ENCODE data around the gene KDM7A. TPM values are rescaled to one million over a fixed set of nuclear protein-coding genes. Genes with fewer than 3 reads are reported as not detected.

Gene KDM7A
- total and polyA plus RNA-seq, 9 of the 15 experiments (the other 6 are each of a cell fraction or from before 2014, with no cell fraction given) = 0.90 to 8.4 (median 7.0) TPM

- Histone ChIP-seq H2AFZ (ENCODE audit: low read depth, low read length) (no peak overlapping the region), H4K20me1 (replicated peaks; ENCODE audit: control insufficient read depth, insufficient read depth, low read length) (no peaks in the 10 kb centered on the region), H3K9me1 (ENCODE audit: control insufficient read depth, insufficient read depth, low read length) (no peaks in the 10 kb centered on the region), H3K9me3 (replicated peaks; ENCODE audit: control insufficient read depth, insufficient read depth, low read depth, low read length) (no peaks in the 10 kb centered on the region), H3K27ac (ENCODE audit: extremely low read depth, low read depth, low read length) (no peak overlapping the region), H3K4me2 (ENCODE audit: insufficient read depth, low read length) (no peak overlapping the region), H3K36me3 (ENCODE audit: control insufficient read depth, insufficient read depth, low read length) (peaks cover 32% of the 10 kb centered on the region), H3K4me3 (no peak overlapping the region), H3K79me2 (ENCODE audit: control insufficient read depth, insufficient read depth, low read length) (no peaks in the 10 kb centered on the region), H3K27me3 (ENCODE audit: control insufficient read depth in 2 of 2, insufficient read depth in 2 of 2, low read length in 2 of 2) (no peaks in the 10 kb centered on the region), H3K9ac (ENCODE audit: insufficient read depth in 1 of 2, low read depth in 2 of 2, low read length in 2 of 2) (no peak overlapping the region), H3K4me1 (replicated peaks in 1 of 2; ENCODE audit: control insufficient read depth in 2 of 2, insufficient read depth in 2 of 2, low read length in 2 of 2) (no peaks in the 10 kb centered on the region)
- ChIA-PET CTCF (ENCODE audit: low intra/inter-chr PET ratio) (no interaction called here), POLR2A (no interaction called here)
- intact Hi-C loops (cut with micrococcal nuclease) (no loop called here), in situ Hi-C loops (cut with MboI) (no loop called here)
- no TSS peak for BruUV-seq (replicated peaks)
- TF ChIP-seq PHB (CRISPR knock-in tag; IDR thresholded peaks at IDR 0.05) (no peak), MAX (CRISPR knock-in tag; IDR thresholded peaks at IDR 0.05) (peak; percentile 50; the same call in 1 of the 2 replicates), RBM22 (IDR thresholded peaks at IDR 0.05; ENCODE audit: low read depth, low read length, poor library complexity, severe bottlenecking) (no peak), BRF1 (IDR thresholded peaks at IDR 0.05; ENCODE audit: borderline replicate concordance, extremely low read depth, insufficient read length) (no peak), ZBTB1 (CRISPR knock-in tag; IDR thresholded peaks at IDR 0.05; ENCODE audit: borderline replicate concordance, low read depth) (peak; percentile 76; the same call in 1 of the 2 replicates)
- ATAC-seq = peak; percentile 33; the same call in 1 of the 3 replicates
- 56% methylated on average over 11 of the region's 11 CpGs for WGBS (ENCODE audit: insufficient coverage, low coverage, missing lambda C conversion rate)
- no peak for DNase-seq (ENCODE audit: extremely low read depth in 1 of 4, low spot score in 3 of 4)
- FAIRE-seq = peak; percentile 23
Measured at GRCh38 chr7:140036224-140036962, 140.4 kb downstream of the KDM7A start.

All from K562 (cell line).